Left hindlimb (tissue), 1 donor: ENCODE results near the gene ZFAND2A.
"Not testable (repeated sequence)": the region's sequence is repeated elsewhere in the genome, so short reads cannot be mapped to it uniquely, and the experiment has no call there.

Experiments
- DNase-seq: peaks from one replicate; pipeline ENCODE4 v3.0.0-alpha.2; 2018

ZFAND2A gene

GRCh38 chr7:1174881-1175596 lies 15.0 kb upstream of the ZFAND2A start:
- no peak for DNase-seq

DNA sequence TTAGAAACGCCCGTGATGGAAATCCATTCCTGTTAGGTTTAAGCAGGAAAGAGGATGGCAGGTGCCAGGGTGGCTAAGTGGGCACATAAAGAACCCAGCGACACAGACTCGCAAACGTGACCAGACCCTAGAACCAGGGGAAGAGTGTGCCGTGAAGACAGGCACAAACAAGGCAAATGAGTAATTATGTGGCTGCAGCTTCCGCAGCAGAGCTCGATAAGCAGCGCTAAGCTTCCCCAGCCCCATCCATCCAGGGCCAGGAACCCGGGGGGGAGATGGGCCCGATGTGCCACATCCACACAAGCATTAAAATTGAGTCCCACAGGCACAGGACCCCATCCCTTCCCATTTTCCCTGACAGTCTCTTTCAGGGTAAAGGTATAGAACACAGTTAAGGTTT lies 14.0 kb upstream of the ZFAND2A start:
- no peak for DNase-seq

DNA sequence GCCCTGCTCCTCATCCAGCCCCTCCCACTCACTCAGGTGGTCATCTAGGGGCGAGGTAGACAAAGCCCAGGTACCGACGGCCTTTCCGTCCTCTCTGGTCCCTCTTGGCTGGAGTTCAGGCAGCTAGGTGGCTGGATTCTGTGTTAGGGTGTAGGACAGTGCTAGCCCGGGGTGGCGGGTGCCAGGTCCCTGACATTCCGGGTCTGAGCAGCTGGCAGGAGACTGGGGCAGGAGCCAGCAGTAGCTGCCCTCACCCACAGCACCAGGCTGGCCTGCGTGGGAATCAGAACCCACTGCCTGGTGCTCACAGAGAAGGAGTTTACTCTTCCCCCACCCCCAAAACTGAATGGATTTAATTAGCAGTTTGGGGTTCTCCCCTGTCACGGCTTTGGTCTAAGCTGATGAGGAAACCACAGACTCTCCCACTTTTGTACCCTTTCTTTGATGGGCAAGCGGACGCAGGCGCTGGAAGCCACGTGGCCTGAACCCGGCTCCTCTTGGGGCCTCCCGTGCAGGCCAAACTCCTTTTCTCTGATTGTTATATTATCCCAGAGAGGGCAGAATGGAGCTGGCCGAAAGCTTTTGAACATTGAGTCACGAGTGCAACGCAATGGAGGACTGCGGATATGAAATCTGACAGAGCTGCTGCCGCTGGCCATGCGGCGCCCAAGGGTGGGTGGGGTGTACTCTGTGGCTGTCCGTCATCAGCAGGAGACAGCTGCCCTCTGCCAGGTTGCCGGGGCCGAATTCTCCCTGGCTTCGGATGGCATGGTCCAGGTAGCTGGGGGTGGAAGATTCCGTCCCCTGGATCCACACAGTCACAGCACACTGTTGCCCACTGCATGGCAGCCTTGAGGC lies 12.9 kb upstream of the ZFAND2A start:
- no peak for DNase-seq

DNA sequence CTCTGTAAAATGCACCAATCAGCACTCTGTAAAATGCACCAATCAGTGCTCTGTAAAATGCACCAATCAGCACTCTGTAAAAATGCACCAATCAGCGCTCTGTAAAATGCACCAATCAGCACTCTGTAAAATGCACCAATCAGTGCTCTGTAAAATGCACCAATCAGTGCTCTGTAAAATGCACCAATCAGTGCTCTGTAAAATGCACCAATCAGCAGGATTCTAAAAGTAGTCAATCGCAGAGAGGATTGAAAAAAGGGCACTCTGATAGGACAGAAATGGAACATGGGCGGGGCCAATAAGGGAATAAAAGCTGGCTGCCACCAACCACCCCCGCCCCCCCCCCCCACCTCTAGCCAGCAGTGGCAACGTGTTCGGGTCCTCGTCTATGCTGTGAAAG lies 11.5 kb upstream of the ZFAND2A start:
- DNase-seq, result not testable (repeated sequence)

GRCh38 chr7:1170741-1171501 lies 10.9 kb upstream of the ZFAND2A start:
- DNase-seq, result no peak

- DNase-seq, result peak; percentile 72
Observed at GRCh38 chr7:1169409-1170368, 9.7 kb upstream of the ZFAND2A start.

GRCh38 chr7:1168422-1168821 lies 8.4 kb upstream of the ZFAND2A start:
- DNase-seq, result no peak

GRCh38 chr7:1164436-1164835 lies 4.4 kb upstream of the ZFAND2A start:
- no peak for DNase-seq

GRCh38 chr7:1163121-1163520 lies 3.1 kb upstream of the ZFAND2A start:
- DNase-seq, result no peak

DNA sequence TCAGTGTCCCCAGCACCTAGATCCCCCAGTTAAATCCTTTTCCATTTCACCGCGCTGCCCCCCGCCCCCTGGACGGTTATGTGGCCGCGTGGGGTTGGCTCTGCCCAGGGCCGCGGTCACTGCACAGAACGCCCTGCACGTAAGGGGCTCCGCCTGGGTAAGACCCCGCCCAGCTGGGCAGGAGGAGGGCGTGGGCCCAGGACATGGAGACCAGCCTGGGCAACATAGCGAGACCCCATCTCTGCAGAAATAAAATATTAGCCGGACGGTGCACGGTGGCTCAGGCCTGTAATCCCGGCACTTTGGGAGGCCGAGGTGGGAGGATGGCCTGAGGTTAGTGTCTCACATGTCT lies 650 bp upstream of the ZFAND2A start:
- peak; percentile 55 for DNase-seq

DNA sequence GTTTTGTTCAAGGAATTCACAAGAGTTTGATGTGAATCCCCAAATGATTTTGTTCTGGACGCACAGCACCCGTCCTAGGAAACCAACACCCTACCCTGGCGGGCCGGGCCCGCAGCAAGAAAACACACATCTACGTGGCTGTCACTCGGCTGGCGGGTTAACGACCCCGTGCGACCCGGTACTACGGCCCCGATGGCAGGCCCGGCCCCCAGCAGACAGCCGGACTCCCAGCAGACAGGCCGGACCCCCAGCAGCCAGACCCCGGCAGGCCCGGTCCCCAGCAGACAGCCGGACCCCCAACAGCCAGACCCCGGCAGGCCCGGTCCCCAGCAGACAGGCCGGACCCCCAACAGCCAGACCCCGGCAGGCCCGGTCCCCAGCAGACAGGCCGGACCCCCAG lies 765 bp downstream of the ZFAND2A start:
- not testable (repeated sequence) for DNase-seq

DNA sequence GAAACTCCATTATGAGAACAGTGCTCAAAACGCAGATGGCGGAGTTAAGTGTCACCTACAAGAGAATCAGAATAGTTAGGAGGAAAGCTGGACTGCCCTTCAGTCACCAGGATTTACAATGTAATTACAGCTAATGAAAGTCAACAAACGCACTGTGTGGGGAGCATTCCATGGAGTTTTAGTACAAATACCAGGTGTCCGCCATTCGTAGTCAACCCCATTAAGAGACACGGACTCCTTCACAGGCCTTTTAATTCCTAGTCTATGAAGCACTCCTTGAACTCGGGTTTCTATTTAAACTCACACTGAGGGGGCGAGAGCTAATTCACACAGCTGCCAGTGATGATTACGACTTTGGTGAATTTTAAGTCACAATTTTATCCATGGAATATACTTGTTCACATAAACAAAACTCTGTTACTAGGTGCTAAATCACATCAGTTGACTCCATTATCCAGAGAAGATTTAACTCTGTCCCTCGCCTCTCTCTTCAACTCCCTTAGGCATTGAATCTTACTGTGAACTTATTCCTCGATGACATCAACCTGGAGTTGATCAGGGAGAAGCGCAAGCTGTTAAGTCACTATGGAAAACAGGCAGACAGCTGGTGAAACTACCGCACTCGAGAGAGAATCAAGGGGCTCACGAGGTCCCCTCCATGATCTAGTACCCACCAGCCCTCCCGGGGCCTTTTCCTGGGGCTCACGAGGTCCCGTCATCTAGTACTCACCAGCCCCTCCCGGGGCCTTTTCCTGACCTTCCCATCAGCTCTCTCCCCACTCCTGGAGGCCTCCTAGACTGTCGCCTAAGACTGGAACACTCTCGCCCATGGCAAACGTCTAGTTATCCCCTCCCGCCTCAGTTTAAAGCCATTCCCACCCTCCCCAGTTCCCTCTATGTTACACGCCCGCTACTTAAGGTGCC lies 1.5 kb downstream of the ZFAND2A start:
- DNase-seq, result no peak

DNA sequence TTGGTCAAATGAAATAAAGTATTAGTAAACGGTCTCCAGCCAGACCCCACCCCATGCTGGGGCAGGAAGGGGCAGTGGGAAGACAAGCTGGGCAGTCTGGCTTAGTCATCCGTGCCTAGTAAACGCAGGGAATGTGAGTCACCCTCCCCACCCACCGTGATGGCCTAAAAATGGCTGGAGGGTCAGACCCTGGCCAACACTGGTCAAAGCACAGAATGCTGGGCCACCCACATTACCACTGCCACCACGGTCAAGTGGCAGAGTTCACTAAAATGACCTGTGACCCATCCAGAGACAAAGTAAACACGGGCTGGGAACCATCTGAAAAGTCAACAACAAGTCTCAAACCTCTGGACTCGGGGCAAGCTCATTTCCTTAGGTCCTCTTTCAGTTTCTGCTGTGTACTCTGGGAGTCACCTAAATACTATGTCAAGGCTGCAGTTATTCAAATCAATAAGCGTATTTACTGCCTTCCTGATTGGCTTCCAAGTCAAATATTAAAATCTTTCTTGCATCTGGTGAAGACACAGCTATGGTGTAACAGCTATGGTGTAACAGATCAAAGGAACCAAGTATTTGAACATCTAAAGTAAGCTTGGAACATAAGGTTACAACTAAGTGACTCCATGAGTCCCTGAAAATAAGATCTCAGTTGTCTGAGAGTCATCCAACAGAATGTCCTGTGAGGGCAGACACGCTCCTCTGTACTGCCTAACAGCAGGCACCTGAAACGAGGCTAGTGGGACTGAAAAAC lies 3.0 kb downstream of the ZFAND2A start:
- DNase-seq, result peak; percentile 21

GRCh38 chr7:1155818-1156781 lies 3.9 kb downstream of the ZFAND2A start:
- peak; percentile 7 for DNase-seq

DNA sequence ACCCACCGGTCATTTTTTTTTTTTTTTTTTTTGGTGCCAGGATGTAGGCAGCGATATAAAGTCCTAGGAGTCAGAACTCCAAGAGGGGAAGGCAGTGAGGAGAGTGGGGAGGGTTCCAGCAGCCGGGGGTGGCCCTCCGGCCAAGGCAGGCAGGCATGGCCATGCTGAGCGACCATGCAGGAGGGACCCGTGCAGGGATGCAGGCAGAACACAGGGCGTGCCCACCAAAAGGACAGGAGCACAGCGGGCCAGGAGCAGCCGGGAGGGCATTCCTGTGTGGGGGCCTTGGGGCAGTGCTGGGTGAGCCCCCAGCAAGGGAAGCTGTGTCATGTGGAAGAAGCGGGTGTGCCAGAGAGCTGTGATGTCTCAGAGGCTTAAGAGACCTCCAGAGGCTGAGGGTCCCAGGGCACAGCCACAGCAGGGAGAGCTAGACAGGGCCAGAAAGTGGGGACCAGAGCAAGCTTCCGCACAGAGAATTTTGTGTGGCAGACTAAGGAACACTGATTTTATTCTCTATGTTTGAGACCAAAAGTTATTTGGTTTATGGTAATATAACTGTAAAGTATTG lies 5.7 kb downstream of the ZFAND2A start:
- peak; percentile 6 for DNase-seq

DNA sequence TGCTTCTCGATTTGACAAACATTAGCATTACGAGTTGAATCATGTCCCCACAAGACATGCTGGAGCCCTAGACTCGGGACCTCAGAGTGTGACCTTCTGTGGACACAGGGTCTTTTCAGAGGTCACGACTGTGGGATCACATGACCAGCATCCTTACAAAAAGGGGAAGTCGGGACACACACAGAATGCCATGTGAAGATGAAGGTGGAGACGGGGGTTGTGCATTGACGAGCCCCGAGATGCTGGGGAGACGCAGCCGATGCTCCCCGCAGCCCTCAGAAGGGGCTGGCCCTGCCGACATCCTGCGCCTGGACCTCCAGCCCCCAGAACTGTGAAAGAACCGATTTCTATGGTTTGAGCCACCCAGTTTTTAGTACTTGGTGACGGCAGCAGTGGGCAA lies 7.5 kb downstream of the ZFAND2A start:
- peak; percentile 2 for DNase-seq

DNA sequence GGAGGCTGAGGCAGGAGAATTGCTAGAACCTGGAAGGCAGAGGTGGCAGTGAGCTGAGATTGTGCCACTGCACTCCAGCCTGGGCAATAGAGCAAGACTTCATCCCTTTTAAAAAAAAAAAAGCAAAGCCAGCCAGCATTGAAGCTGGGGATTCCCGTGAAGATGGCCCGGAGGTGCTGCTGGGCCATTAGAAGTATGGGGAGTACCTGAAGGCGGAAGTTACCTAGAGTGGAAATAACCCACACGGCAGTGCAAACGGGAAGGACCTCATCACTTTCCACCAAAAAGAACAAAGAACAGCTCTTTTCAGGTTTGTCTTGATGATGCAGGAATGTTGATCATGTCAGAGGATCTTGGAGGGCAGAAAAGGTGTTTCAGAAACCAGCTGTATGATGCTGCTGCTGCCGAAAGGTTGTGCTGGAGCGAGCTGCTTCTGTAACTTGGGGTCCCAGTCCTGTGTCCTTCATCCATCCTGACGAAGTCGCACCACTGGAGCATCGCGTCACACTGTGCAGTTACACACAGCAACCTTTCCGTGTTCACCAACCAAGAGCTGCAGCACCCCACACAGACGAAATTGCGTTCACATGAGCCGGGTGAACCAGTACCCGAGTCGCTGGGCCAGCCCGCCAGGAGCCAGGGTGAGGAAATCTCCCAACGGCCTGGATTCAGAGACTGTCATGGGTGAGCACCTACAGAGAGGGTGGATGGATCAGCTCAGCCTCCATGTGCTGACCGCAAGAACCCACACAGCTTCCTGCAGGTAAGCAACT lies 8.2 kb downstream of the ZFAND2A start:
- DNase-seq, result peak; percentile 6

GRCh38 chr7:1151156-1151555 lies 8.8 kb downstream of the ZFAND2A start:
- peak; percentile 11 for DNase-seq
